Measurements from ENCODE around the gene PROX1.
"Not testable (repeated sequence)": the region's sequence is repeated elsewhere in the genome, so short reads cannot be mapped to it uniquely, and the experiment has no call there.

PROX1 gene

GRCh38 chr1:214066936-214067335 is 79.2 kb downstream of the PROX1 start:
- DNase-seq (ENCODE audit: extremely low read depth in 1 of 2, low read depth in 1 of 2) = no peak

- DNase-seq (ENCODE audit: extremely low read depth in 1 of 2, low read depth in 1 of 2) = no peak
Measured at GRCh38 chr1:214067397-214067796, 79.6 kb downstream of the PROX1 start.

GRCh38 chr1:214067853-214068703 is 80.3 kb downstream of the PROX1 start:
- DNase-seq (ENCODE audit: extremely low read depth in 1 of 2, low read depth in 1 of 2) = no peak

GRCh38 chr1:214068979-214069378 is 81.2 kb downstream of the PROX1 start:
- no peak for DNase-seq (ENCODE audit: extremely low read depth in 1 of 2, low read depth in 1 of 2)

- DNase-seq (ENCODE audit: extremely low read depth in 1 of 2, low read depth in 1 of 2) = no peak
Measured at GRCh38 chr1:214071469-214071868, 83.7 kb downstream of the PROX1 start.

- DNase-seq (ENCODE audit: extremely low read depth in 1 of 2, low read depth in 1 of 2) = no peak
Measured at GRCh38 chr1:214072426-214073157, 84.8 kb downstream of the PROX1 start.

- no peak for DNase-seq (ENCODE audit: extremely low read depth in 1 of 2, low read depth in 1 of 2)
Measured at GRCh38 chr1:214074477-214074876, 86.7 kb downstream of the PROX1 start.

GRCh38 chr1:214075305-214075998 is 87.7 kb downstream of the PROX1 start:
- DNase-seq (ENCODE audit: extremely low read depth in 1 of 2, low read depth in 1 of 2) = no peak

- DNase-seq (ENCODE audit: extremely low read depth in 1 of 2, low read depth in 1 of 2) = no peak
Measured at GRCh38 chr1:214075999-214076707, 88.4 kb downstream of the PROX1 start.

- DNase-seq (ENCODE audit: extremely low read depth in 1 of 2, low read depth in 1 of 2) = no peak
Measured at GRCh38 chr1:214076708-214077065, 88.9 kb downstream of the PROX1 start.

GRCh38 chr1:214078950-214079349 is 91.2 kb downstream of the PROX1 start:
- DNase-seq (ENCODE audit: extremely low read depth in 1 of 2, low read depth in 1 of 2) = no peak

GRCh38 chr1:214085325-214085724 is 97.6 kb downstream of the PROX1 start:
- no peak for DNase-seq (ENCODE audit: extremely low read depth in 1 of 2, low read depth in 1 of 2)

GRCh38 chr1:214086945-214087344 is 99.2 kb downstream of the PROX1 start:
- no peak for DNase-seq (ENCODE audit: extremely low read depth in 1 of 2, low read depth in 1 of 2)

- DNase-seq (ENCODE audit: extremely low read depth in 1 of 2, low read depth in 1 of 2) = not testable (repeated sequence)
Measured at GRCh38 chr1:214089003-214089402, 101.2 kb downstream of the PROX1 start.
